ENCODE measurements around the gene SRD5A3. TPM values are rescaled to one million over a fixed set of nuclear protein-coding genes. Genes with fewer than 3 reads are reported as not detected.
A peak's percentile ranks its signal among the peaks of the same experiment; 100 is the strongest.

The SRD5A3 gene
- total RNA-seq, 2 donors from 2014 or later: 10.9 to 13.5 TPM

GRCh38 chr4:55364691-55365344, 18.8 kb downstream of the SRD5A3 start:
- no peak for ATAC-seq
- DNase-seq: no peak
- intact Hi-C loops (cut with DNase I): no loop called here

- ATAC-seq: no peak
- DNase-seq: no peak
- intact Hi-C loops (cut with DNase I): no loop called here
These were observed 19.3 kb downstream of the SRD5A3 start for GRCh38 chr4:55365345-55365728.

- no peak for ATAC-seq
- intact Hi-C loops (cut with DNase I): no loop called here
These were observed 20.6 kb downstream of the SRD5A3 start for GRCh38 chr4:55366621-55367020.

GRCh38 chr4:55367084-55367722, 21.2 kb downstream of the SRD5A3 start:
- ATAC-seq (no peak), DNase-seq (no peak)
- intact Hi-C loops (cut with DNase I): no loop called here

More at GRCh38 chr4:55366621-55367020, 20.6 kb downstream of the SRD5A3 start:
- no peak for DNase-seq

GRCh38 chr4:55369968-55370367, 23.9 kb downstream of the SRD5A3 start:
- no peak for ATAC-seq
- intact Hi-C loops (cut with DNase I): no loop called here

GRCh38 chr4:55372259-55372658, 26.2 kb downstream of the SRD5A3 start:
- no peak for DNase-seq
- intact Hi-C loops (cut with DNase I): no loop called here
- ATAC-seq: no peak

More at GRCh38 chr4:55369968-55370367, 23.9 kb downstream of the SRD5A3 start:
- no peak for DNase-seq

- no peak for ATAC-seq
- intact Hi-C loops (cut with DNase I): no loop called here
- DNase-seq: no peak
These were observed 27.4 kb downstream of the SRD5A3 start for GRCh38 chr4:55373461-55373860.

- ATAC-seq (no peak), DNase-seq (no peak)
- intact Hi-C loops (cut with DNase I): no loop called here
These were observed 30.7 kb downstream of the SRD5A3 start for GRCh38 chr4:55376698-55377097.

- intact Hi-C loops (cut with DNase I): no loop called here
These were observed 32.8 kb downstream of the SRD5A3 start for GRCh38 chr4:55378617-55379467.

GRCh38 chr4:55380576-55380975, 34.5 kb downstream of the SRD5A3 start:
- intact Hi-C loops (cut with DNase I): no loop called here
- no peak for DNase-seq
- no peak for ATAC-seq

More at GRCh38 chr4:55378617-55379467, 32.8 kb downstream of the SRD5A3 start:
- no peak for DNase-seq
- no peak for ATAC-seq

GRCh38 chr4:55381502-55381901, 35.5 kb downstream of the SRD5A3 start:
- ATAC-seq: no peak
- DNase-seq: no peak
- intact Hi-C loops (cut with DNase I): no loop called here

- ATAC-seq: no peak
- DNase-seq: no peak
- intact Hi-C loops (cut with DNase I): no loop called here
These were observed 36.5 kb downstream of the SRD5A3 start for GRCh38 chr4:55382488-55383003.

GRCh38 chr4:55385201-55385649, 39.2 kb downstream of the SRD5A3 start:
- ATAC-seq: peak in 1 of 2 donors; percentile 56
- no peak for DNase-seq
- intact Hi-C loops (cut with DNase I): no loop called here

GRCh38 chr4:55386073-55386472, 40.0 kb downstream of the SRD5A3 start:
- intact Hi-C loops (cut with DNase I): no loop called here
- peak in 1 of 2 donors; percentile 73 for ATAC-seq
- DNase-seq: no peak

GRCh38 chr4:55386840-55387239, 40.8 kb downstream of the SRD5A3 start:
- DNase-seq (no peak), ATAC-seq (no peak)
- intact Hi-C loops (cut with DNase I): no loop called here

GRCh38 chr4:55393461-55394320, 47.6 kb downstream of the SRD5A3 start:
- DNase-seq (no peak), ATAC-seq (no peak)
- intact Hi-C loops (cut with DNase I): no loop called here

- DNase-seq: no peak
- ATAC-seq: no peak
- intact Hi-C loops (cut with DNase I): loop anchor here in 1 of 2 donors (5.0 kb wide), 1 partner anchor 48 kb away; the partner anchor contains the start of gene SRD5A3
These were observed 49.1 kb downstream of the SRD5A3 start for GRCh38 chr4:55395218-55395528.

GRCh38 chr4:55395529-55396307, 49.7 kb downstream of the SRD5A3 start, which contains the start of gene TMEM165:
TMEM165 (plus strand) TSS chr4:55395957; CDS start chr4:55396190, 233 bp downstream.
- peak; percentile 94 for DNase-seq
- intact Hi-C loops (cut with DNase I): loop anchor here in 1 of 2 donors (5.0 kb wide), 1 partner anchor 48 kb away; the partner anchor contains the start of gene SRD5A3
- peak; percentile 96 to 97 for ATAC-seq
